Colonic mucosa (tissue), 4 donors: ENCODE results near the gene AREL1. TPM values are rescaled to one million over a fixed set of nuclear protein-coding genes. Genes with fewer than 3 reads are reported as not detected.

Source experiments
- DNase-seq: peaks from one replicate; pipeline ENCODE4 v3.0.0-alpha.2; 2020
- H3K27ac ChIP-seq: fragments of 200-600 bp; one replicate; pipeline ENCODE4 v1.8.0; 2021
- H3K27me3 ChIP-seq: fragments of 200-600 bp; one replicate; pipeline ENCODE4 v1.8.0; 2021
- H3K36me3 ChIP-seq: fragments of 200-600 bp; one replicate; pipeline ENCODE4 v1.8.0; 2021
- H3K4me1 ChIP-seq: fragments of 200-600 bp; one replicate; pipeline ENCODE4 v1.8.0; 2021; ENCODE audit warnings: mild to moderate bottlenecking
- H3K4me3 ChIP-seq: fragments of 200-600 bp; one replicate; pipeline ENCODE4 v1.8.0; 2021
- H3K9ac ChIP-seq, 2 donors: one replicate each; pipeline ENCODE4 v1.7.0; 2013; ENCODE audit warnings: control low read depth in 2 of 2, low read depth in 2 of 2, low read length in 2 of 2
- H3K9me3 ChIP-seq: fragments of 200-600 bp; one replicate; pipeline ENCODE4 v1.8.0; 2021
- intact Hi-C: fragments of 100-400 bp; cut with DNase I; formaldehyde crosslinking; loops from one replicate; pipeline ENCODE4 v1.14.1; 2022
- total RNA-seq, 2 donors: library from RNA; stranded (reverse); fragmentation: NEBNext Ultra II Directional in 1 of 2; extraction: Animal tissue kit (Norgen Biotek cat#: 25700) in 1 of 2; gene quantifications; one replicate each; pipeline ENCODE4 v1.2.1, GENCODE V29; 2021
- TF ChIP-seq, protein P1 (sequence below): fragments of 200-600 bp; IDR thresholded peaks from one replicate; pipeline ENCODE4 v1.8.0; 2022; ENCODE audit warnings: antibody characterized with exemption, mild to moderate bottlenecking
- donor health status: healthy.
- donor health status: DM: no; HTN: no; CAD: no.
- donor health status: DM: no; HTN: no; CAD: no.

The AREL1 gene
- total RNA-seq, 2 donors from 2014 or later, result 37.2 to 37.5 TPM

DNA sequence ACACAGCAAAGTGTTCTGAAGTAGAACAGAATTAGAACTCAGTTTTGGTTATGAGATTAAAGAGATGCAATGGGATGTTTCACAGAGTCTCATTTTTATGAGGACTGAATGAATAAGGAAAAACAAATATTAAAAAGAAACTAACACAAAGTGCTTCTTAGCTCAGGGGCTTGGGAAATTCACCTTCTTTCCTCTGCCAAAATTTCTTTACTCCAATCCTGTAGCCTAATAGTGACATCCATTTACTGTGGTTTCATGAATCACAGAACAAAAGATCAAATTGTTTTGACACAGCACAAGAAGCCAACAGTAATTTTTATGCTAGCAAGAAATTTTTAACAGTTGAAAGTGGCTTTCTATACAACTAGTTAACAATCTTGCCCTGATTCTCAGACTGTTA, 37.7 kb downstream of the AREL1 start:
- Histone ChIP-seq H3K4me1 (no peaks in the 10 kb centered on the region), H3K27ac (no peak overlapping the region), H3K36me3 (no peaks in the 10 kb centered on the region), H3K4me3 (no peak overlapping the region), H3K9ac (no peak overlapping the region), H3K9me3 (no peaks in the 10 kb centered on the region), H3K27me3 (no peaks in the 10 kb centered on the region)
- no peak for DNase-seq
- intact Hi-C loops, result no loop called here
- TF ChIP-seq, protein P1, sequence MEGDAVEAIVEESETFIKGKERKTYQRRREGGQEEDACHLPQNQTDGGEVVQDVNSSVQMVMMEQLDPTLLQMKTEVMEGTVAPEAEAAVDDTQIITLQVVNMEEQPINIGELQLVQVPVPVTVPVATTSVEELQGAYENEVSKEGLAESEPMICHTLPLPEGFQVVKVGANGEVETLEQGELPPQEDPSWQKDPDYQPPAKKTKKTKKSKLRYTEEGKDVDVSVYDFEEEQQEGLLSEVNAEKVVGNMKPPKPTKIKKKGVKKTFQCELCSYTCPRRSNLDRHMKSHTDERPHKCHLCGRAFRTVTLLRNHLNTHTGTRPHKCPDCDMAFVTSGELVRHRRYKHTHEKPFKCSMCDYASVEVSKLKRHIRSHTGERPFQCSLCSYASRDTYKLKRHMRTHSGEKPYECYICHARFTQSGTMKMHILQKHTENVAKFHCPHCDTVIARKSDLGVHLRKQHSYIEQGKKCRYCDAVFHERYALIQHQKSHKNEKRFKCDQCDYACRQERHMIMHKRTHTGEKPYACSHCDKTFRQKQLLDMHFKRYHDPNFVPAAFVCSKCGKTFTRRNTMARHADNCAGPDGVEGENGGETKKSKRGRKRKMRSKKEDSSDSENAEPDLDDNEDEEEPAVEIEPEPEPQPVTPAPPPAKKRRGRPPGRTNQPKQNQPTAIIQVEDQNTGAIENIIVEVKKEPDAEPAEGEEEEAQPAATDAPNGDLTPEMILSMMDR, result no peak

DNA sequence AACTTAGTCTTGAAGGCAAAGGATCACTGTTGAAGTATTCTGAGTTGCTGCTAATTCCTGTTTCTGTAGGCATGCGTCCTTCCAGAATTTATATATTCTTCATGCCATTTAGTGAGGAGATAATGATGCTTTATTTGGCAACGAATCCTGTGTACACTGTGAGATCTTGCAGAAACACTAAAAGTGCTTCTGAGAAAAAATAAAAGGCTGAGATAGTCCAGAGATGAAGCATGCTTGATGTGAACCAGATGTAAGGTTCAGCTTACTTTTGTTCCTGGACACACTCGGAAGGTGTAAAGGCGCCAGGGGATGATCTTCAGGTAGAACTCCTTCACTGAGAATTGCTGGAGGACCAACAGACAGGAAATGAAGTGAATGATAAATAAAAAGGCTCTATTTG, 39.1 kb downstream of the AREL1 start:
- Histone ChIP-seq H3K4me3 (no peak overlapping the region), H3K4me1 (no peaks in the 10 kb centered on the region), H3K27me3 (no peaks in the 10 kb centered on the region), H3K27ac (no peak overlapping the region), H3K9ac (no peak overlapping the region), H3K9me3 (no peaks in the 10 kb centered on the region), H3K36me3 (no peaks in the 10 kb centered on the region)
- TF ChIP-seq, protein P1, result no peak
- intact Hi-C loops, result no loop called here
- DNase-seq, result no peak

DNA sequence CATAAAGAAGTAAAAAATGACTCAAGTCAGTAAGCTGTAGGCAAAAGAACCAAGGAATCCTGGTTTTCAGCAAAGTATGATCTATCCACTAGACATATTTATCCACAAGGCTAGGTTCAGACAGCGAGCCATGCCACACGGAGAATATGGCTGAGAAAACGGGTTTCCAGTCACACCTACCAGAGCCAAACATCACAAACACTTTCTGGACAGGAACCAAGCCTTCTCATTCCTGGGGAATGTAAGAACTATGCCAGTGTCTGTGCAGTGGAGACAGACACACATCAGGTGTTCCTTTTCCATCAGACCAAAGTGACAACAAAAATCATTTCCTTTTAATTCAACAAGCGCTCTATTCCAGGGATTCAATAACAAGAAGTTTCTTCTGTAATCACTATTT, 41.1 kb downstream of the AREL1 start:
- intact Hi-C loops, result no loop called here
- no peaks in the 10 kb centered on the region for H3K9me3 ChIP-seq

DNA sequence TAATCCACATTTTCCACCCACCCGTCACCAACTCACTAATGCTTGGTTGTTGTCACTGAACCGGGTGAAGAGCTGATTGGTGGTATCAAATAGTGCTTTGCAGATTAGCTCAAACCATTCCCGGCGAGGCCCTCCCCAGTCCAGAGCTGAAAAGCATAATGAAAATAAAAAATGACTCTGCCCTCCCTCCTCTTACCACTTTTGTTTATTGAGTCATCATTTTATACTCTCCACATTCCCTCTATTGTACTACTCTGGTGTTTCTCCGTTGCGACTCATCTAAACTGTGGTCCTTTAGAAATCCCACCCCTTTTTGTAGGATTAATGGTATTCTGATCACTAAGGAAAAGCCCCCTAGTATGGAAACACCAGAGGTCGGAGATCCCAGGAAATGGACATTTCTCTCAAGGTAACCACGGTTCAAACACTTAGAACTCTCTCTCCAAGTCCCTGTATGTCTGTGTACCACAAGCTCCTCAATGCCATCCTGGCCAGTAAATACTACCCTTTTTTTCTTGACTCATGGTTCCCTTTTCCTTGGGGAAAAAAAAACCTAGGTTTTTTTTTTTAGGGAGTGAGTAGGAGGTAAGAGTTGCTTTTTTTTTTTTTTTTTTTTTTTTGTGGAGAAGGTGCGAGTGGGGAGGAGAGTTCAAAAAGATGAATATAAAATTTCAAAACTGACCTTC, 42.0 kb downstream of the AREL1 start:
- Histone ChIP-seq H3K4me3 (no peak overlapping the region), H3K27ac (no peak overlapping the region), H3K4me1 (no peaks in the 10 kb centered on the region), H3K36me3 (no peaks in the 10 kb centered on the region), H3K27me3 (no peaks in the 10 kb centered on the region), H3K9ac (no peak overlapping the region), H3K9me3 (no peaks in the 10 kb centered on the region)
- intact Hi-C loops, result no loop called here
- TF ChIP-seq, protein P1, result no peak
- DNase-seq, result no peak

More for the DNA sequence above, 41.1 kb downstream of the AREL1 start:
- Histone ChIP-seq H3K4me3 (no peak overlapping the region), H3K4me1 (no peaks in the 10 kb centered on the region), H3K9ac (no peak overlapping the region), H3K27ac (no peak overlapping the region), H3K27me3 (no peaks in the 10 kb centered on the region), H3K36me3 (no peaks in the 10 kb centered on the region)
- TF ChIP-seq, protein P1, result no peak
- DNase-seq, result no peak

DNA sequence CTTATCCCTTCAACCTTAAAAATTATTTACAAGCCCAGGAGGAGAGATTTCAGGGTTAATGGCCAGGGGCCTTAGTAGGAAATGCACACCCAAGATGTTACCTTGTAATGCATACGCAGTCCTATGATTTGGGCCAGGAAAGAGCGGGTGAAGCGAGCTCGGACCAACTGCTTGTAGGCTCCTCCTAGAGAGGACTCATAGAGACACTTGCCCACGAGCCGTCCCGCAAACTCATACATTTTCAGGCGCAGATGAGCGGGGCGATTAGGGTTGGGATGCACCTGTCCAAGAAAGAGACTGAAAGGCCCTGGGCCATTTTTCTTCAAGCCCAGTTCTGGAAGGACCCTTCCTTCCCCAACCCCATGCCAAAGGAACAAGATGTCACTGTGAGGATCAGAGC, 43.0 kb downstream of the AREL1 start:
- Histone ChIP-seq H3K4me1 (no peaks in the 10 kb centered on the region), H3K27ac (no peak overlapping the region), H3K27me3 (no peaks in the 10 kb centered on the region), H3K9ac (no peak overlapping the region), H3K9me3 (no peaks in the 10 kb centered on the region), H3K36me3 (no peaks in the 10 kb centered on the region), H3K4me3 (no peak overlapping the region)
- no peak for DNase-seq
- TF ChIP-seq, protein P1, result no peak
- intact Hi-C loops, result no loop called here
